Measurements from ENCODE around the gene ZNF444. TPM values are rescaled to one million over a fixed set of nuclear protein-coding genes. Genes with fewer than 3 reads are reported as not detected.

Gene ZNF444
- total and polyA plus RNA-seq, 2 of the 8 experiments (the other 6 are each of a cell fraction or from before 2014, with no cell fraction given): 49.5 to 54.5 TPM

DNA sequence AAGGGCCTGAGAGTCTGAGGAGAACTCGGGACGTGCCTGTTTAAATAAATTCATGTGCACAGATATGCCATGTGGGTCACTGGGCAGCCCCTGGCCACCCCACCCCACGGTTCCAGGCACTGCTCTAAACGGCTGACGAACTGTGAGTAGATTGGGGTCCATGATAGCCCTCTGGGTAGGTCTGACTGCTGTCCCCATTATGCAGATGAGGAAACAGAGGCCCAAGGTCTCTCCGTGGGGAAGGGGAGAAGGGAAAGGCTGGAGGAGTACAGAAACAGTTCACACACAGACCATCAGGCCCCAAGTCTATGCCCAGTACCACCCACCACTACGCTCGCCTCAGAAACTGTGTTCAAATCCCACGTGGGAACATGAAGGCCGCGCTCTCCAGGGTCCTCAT lies 34.1 kb upstream of the ZNF444 start:
- H3K4me1 ChIP-seq (replicated peaks in 1 of 4; ENCODE audit: control insufficient read depth in 3 of 4, insufficient read depth in 4 of 4, low read length in 3 of 4): peaks cover 0 to 38% (median 26%) of the 10 kb centered on the region in 4 experiments; a peak in 6 of 7 replicates
- no peak overlapping the region for H2AFZ ChIP-seq (ENCODE audit: low read length)
- H3K9ac ChIP-seq (replicated peaks in 1 of 4; ENCODE audit: extremely low read depth in 1 of 4, low read depth in 3 of 4, low read length in 3 of 4): no peak overlapping the region
- CTCF ChIA-PET (ENCODE audit: partially characterized antibody): interaction anchor here (1.2 to 1.9 kb wide), 2 partner anchors 12 to 22 kb away, joined by 3 to 5 read pairs; no protein-coding TSS in a partner anchor
- H2BK12ac ChIP-seq (ENCODE audit: low read depth, low read length): no peak overlapping the region
- H3K23ac ChIP-seq (ENCODE audit: insufficient read length): no peak overlapping the region
- peaks cover 10% of the 10 kb centered on the region for H3K79me1 ChIP-seq (ENCODE audit: low read depth, low read length)
- no peak overlapping the region; the same call in 1 of the 2 replicates for H3K18ac ChIP-seq (ENCODE audit: extremely low read depth, low read length)
- no peak overlapping the region for H2BK20ac ChIP-seq (ENCODE audit: low read length)
- FAIRE-seq: no peak
- no peak overlapping the region for H4K5ac ChIP-seq (ENCODE audit: insufficient read length, low read depth, low read length)
- no peak overlapping the region for H3K56ac ChIP-seq (replicated peaks; ENCODE audit: insufficient read length, low read depth, low read length)
- H3K27ac ChIP-seq (ENCODE audit: low read depth, low read length): no peak overlapping the region; the same call in 1 of the 2 replicates
- peaks cover 52 to 55% of the 10 kb centered on the region in 2 experiments for H4K20me1 ChIP-seq (replicated peaks in 1 of 2; ENCODE audit: control insufficient read depth in 1 of 2, insufficient read depth in 2 of 2, low read length in 2 of 2)
- no peak overlapping the region for H3K4me2 ChIP-seq (ENCODE audit: insufficient read depth in 1 of 2, low read depth in 2 of 2, low read length in 2 of 2)
- no peaks in the 10 kb centered on the region for H3K23me2 ChIP-seq (ENCODE audit: low read depth, low read length)
- WGBS, 2 experiments (ENCODE audit: extremely low coverage in 1 of 2, insufficient coverage in 1 of 2, insufficient read length in 1 of 2, insufficient replicate concordance in 2 of 2, low coverage in 1 of 2, low lambda C conversion rate in 2 of 2, missing lambda C conversion rate in 1 of 2): 88% methylated on average over 10 of the region's 11 CpGs; no CpG with 5 or more reads in 1 of the 2 experiments
- no peaks in the 10 kb centered on the region for H3K9me3 ChIP-seq (ENCODE audit: insufficient read depth in 2 of 2, low read depth in 1 of 2, low read length in 1 of 2)
- no peak overlapping the region for H3K4me3 ChIP-seq (ENCODE audit: extremely low read depth in 1 of 4, insufficient read depth in 2 of 4, low read depth in 3 of 4, low read length in 4 of 4)
- no peak overlapping the region for H2BK120ac ChIP-seq (replicated peaks; ENCODE audit: low read depth, low read length)
- H3K79me2 ChIP-seq (ENCODE audit: control insufficient read depth in 1 of 2, insufficient read depth in 2 of 2, low read length in 2 of 2): peaks cover 26 to 88% of the 10 kb centered on the region in 2 experiments
- H2BK15ac ChIP-seq (ENCODE audit: low read length): no peak overlapping the region
- no peak overlapping the region for H4K91ac ChIP-seq (replicated peaks; ENCODE audit: insufficient read length, low read length)
- H3K27me3 ChIP-seq (replicated peaks in 1 of 4; ENCODE audit: control insufficient read depth in 3 of 4, extremely low read depth in 1 of 4, insufficient read depth in 3 of 4, low read length in 3 of 4): no peaks in the 10 kb centered on the region; a peak in 1 of 7 replicates
- DNase-seq (ENCODE audit: low read depth in 1 of 2, low spot score in 2 of 2): no peak
- peaks cover 0 to 3% (median 1%) of the 10 kb centered on the region in 4 experiments; a peak in 2 of 8 replicates for H3K36me3 ChIP-seq (ENCODE audit: control insufficient read depth in 2 of 4, insufficient read depth in 4 of 4, low read length in 3 of 4)
- H2BK5ac ChIP-seq (ENCODE audit: low read depth, low read length): 0 out of 2 replicates have a peak overlapping the region, but pooled peaks have one; percentile 35
- POLR2A ChIA-PET (ENCODE audit: partially characterized antibody): interaction anchor here (0.6 to 6.0 kb wide), 5 partner anchors 13 to 48 kb away, joined by 3 to 51 read pairs (median 4); partner anchors contain the start of genes ZNF444 and ZNF787
- no peak overlapping the region for H3K14ac ChIP-seq (ENCODE audit: insufficient read length)
- H2AK5ac ChIP-seq (ENCODE audit: low read depth, low read length): no peak overlapping the region
- no peak overlapping the region for H3K4ac ChIP-seq (replicated peaks; ENCODE audit: insufficient read length, low read depth, low read length)
- H4K8ac ChIP-seq (ENCODE audit: extremely low read depth, insufficient read depth, low read length): no peak overlapping the region; the same call in 1 of the 2 replicates
- TF ChIP-seq CHD1 (IDR thresholded peaks at IDR 0.05; ENCODE audit: low read depth, low read length): no peak
- TF ChIP-seq KDM1A (IDR thresholded peaks at IDR 0.05; ENCODE audit: borderline replicate concordance, low read length): peak; percentile 54; the same call in 1 of the 2 replicates
- TF ChIP-seq POLR2A (IDR thresholded peaks at IDR 0.05; ENCODE audit: control extremely low read depth in 1 of 2, low read depth in 2 of 2, low read length in 2 of 2): no peak
- no peak for TF ChIP-seq MAX (IDR thresholded peaks at IDR 0.05)
- TF ChIP-seq PHF8 (conservative IDR thresholded peaks at IDR 0.05; ENCODE audit: low read depth, low read length): no peak
- no peak for TF ChIP-seq RNF2 (IDR thresholded peaks at IDR 0.05; ENCODE audit: borderline replicate concordance, low read depth, low read length, missing control alignments, poor library complexity, severe bottlenecking)
- no peak for TF ChIP-seq HDAC2 (IDR thresholded peaks at IDR 0.05; ENCODE audit: borderline replicate concordance in 1 of 2, low read depth in 2 of 2, low read length in 2 of 2)

Data from H1 (cell line).